ENCODE data around the gene PDIA2.

DNA sequence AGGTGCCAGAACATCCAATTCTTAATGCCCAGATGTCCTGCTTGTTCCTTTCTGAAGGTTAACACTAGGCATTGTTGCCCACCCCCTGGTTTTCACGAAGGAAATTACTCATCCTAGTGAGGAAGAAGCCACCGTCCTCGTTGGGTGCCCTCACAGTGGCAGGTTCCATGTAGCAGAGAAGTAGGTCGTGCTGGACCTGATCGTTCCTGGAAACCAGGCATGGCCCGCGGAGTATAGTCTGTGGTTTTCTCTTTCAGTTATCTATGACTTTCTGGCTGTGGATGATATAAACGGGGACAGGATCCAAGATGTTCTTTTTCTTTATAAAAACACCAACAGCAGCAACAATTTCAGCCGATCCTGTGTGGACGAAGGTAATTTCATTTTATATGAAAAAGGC is 23.7 kb upstream of the PDIA2 start:
- no peak for TF ChIP-seq POLR2A (IDR thresholded peaks at IDR 0.05)
- TF ChIP-seq, protein P1, sequence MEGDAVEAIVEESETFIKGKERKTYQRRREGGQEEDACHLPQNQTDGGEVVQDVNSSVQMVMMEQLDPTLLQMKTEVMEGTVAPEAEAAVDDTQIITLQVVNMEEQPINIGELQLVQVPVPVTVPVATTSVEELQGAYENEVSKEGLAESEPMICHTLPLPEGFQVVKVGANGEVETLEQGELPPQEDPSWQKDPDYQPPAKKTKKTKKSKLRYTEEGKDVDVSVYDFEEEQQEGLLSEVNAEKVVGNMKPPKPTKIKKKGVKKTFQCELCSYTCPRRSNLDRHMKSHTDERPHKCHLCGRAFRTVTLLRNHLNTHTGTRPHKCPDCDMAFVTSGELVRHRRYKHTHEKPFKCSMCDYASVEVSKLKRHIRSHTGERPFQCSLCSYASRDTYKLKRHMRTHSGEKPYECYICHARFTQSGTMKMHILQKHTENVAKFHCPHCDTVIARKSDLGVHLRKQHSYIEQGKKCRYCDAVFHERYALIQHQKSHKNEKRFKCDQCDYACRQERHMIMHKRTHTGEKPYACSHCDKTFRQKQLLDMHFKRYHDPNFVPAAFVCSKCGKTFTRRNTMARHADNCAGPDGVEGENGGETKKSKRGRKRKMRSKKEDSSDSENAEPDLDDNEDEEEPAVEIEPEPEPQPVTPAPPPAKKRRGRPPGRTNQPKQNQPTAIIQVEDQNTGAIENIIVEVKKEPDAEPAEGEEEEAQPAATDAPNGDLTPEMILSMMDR (IDR thresholded peaks at IDR 0.05), result no peak

Data from heart left ventricle (tissue), 13 donors.